Measurements from ENCODE around the gene SRRT.
"Not testable (repeated sequence)": the region's sequence is repeated elsewhere in the genome, so short reads cannot be mapped to it uniquely, and the experiment has no call there.

SRRT gene

GRCh38 chr7:100936167-100936566 is 61.3 kb downstream of the SRRT start:
- not testable (repeated sequence) for DNase-seq (ENCODE audit: low spot score)

Data from AG08396 (cell line).